Panc1 (cell line): ENCODE data around the gene SUZ12.

Experiments
- POLR2AphosphoS5 ChIP-seq: IDR thresholded peaks from 2 replicates; pipeline ENCODE4 v1.6.1; 2012; ENCODE audit warnings: mild to moderate bottlenecking, low read depth, low read length, moderate library complexity
- TF ChIP-seq, protein P1 (sequence below), 2 experiments: IDR thresholded peaks; 2 replicates each; pipeline ENCODE4 v1.6.1; 2011 to 2012; ENCODE audit warnings: low read depth in 2 of 2, control low read depth in 1 of 2, low read length in 1 of 2, mild to moderate bottlenecking in 1 of 2, moderate library complexity in 1 of 2; ENCODE audit not compliant: insufficient read depth in 1 of 2
- TF ChIP-seq, protein P2 (sequence below): fragments of 450-650 bp; IDR thresholded peaks from 2 replicates; pipeline ENCODE4 v1.5.1; 2017; ENCODE audit warnings: mild to moderate bottlenecking

DNA sequence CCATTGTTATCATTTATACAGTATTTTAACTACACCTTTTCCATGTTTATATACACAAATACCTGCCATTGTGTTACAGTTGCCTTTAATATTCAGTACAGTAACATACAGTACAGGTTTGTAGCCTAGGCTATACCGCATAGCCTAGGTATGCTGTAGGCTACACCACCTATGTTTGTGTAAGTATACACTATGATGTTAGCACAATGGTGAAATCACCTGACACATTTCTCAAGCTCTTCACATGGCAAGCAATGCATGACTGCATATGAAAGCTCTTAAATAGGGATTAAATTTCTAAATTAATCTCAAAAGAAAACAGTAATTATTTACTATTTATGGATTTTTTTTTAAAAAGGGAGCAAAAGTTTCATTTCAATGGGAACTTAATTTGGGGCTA lies 82.4 kb downstream of the SUZ12 start:
- TF ChIP-seq, protein P1, sequence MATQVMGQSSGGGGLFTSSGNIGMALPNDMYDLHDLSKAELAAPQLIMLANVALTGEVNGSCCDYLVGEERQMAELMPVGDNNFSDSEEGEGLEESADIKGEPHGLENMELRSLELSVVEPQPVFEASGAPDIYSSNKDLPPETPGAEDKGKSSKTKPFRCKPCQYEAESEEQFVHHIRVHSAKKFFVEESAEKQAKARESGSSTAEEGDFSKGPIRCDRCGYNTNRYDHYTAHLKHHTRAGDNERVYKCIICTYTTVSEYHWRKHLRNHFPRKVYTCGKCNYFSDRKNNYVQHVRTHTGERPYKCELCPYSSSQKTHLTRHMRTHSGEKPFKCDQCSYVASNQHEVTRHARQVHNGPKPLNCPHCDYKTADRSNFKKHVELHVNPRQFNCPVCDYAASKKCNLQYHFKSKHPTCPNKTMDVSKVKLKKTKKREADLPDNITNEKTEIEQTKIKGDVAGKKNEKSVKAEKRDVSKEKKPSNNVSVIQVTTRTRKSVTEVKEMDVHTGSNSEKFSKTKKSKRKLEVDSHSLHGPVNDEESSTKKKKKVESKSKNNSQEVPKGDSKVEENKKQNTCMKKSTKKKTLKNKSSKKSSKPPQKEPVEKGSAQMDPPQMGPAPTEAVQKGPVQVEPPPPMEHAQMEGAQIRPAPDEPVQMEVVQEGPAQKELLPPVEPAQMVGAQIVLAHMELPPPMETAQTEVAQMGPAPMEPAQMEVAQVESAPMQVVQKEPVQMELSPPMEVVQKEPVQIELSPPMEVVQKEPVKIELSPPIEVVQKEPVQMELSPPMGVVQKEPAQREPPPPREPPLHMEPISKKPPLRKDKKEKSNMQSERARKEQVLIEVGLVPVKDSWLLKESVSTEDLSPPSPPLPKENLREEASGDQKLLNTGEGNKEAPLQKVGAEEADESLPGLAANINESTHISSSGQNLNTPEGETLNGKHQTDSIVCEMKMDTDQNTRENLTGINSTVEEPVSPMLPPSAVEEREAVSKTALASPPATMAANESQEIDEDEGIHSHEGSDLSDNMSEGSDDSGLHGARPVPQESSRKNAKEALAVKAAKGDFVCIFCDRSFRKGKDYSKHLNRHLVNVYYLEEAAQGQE (IDR thresholded peaks at IDR 0.05; ENCODE audit: insufficient read depth in 1 of 2, low read depth in 2 of 2, low read length in 1 of 2): no peak
- TF ChIP-seq, protein P2, sequence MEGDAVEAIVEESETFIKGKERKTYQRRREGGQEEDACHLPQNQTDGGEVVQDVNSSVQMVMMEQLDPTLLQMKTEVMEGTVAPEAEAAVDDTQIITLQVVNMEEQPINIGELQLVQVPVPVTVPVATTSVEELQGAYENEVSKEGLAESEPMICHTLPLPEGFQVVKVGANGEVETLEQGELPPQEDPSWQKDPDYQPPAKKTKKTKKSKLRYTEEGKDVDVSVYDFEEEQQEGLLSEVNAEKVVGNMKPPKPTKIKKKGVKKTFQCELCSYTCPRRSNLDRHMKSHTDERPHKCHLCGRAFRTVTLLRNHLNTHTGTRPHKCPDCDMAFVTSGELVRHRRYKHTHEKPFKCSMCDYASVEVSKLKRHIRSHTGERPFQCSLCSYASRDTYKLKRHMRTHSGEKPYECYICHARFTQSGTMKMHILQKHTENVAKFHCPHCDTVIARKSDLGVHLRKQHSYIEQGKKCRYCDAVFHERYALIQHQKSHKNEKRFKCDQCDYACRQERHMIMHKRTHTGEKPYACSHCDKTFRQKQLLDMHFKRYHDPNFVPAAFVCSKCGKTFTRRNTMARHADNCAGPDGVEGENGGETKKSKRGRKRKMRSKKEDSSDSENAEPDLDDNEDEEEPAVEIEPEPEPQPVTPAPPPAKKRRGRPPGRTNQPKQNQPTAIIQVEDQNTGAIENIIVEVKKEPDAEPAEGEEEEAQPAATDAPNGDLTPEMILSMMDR: no peak
- TF ChIP-seq POLR2AphosphoS5: no peak
